ENCODE results near the gene PEPD. TPM values are rescaled to one million over a fixed set of nuclear protein-coding genes. Genes with fewer than 3 reads are reported as not detected.
"Not testable (repeated sequence)": the region's sequence is repeated elsewhere in the genome, so short reads cannot be mapped to it uniquely, and the experiment has no call there.

Gene PEPD
- total RNA-seq, 1 experiment from 2014 or later = 84.3 TPM

- not testable (repeated sequence) for H3K27me3 ChIP-seq (ENCODE audit: control insufficient read depth, insufficient read depth, low read length); DNase-seq; H3K36me3 ChIP-seq (replicated peaks; ENCODE audit: control insufficient read depth, insufficient read depth, low read length); H3K4me3 ChIP-seq (ENCODE audit: insufficient read depth, low read depth, low read length)
These were observed 31.0 kb downstream of the PEPD start for GRCh38 chr19:33490596-33490995.

- no peak overlapping the region for H3K4me3 ChIP-seq (ENCODE audit: insufficient read depth, low read depth, low read length)
- no peaks in the 10 kb centered on the region for H3K27me3 ChIP-seq (ENCODE audit: control insufficient read depth, insufficient read depth, low read length)
- no peak for DNase-seq
- no peaks in the 10 kb centered on the region for H3K36me3 ChIP-seq (replicated peaks; ENCODE audit: control insufficient read depth, insufficient read depth, low read length)
These were observed 31.5 kb downstream of the PEPD start for GRCh38 chr19:33490041-33490451.

- no peak for DNase-seq
These were observed 32.8 kb downstream of the PEPD start for GRCh38 chr19:33488826-33489225.

GRCh38 chr19:33487901-33488800, 33.4 kb downstream of the PEPD start:
- no peaks in the 10 kb centered on the region for H3K27me3 ChIP-seq (ENCODE audit: control insufficient read depth, insufficient read depth, low read length)
- no peaks in the 10 kb centered on the region for H3K36me3 ChIP-seq (replicated peaks; ENCODE audit: control insufficient read depth, insufficient read depth, low read length)
- H3K4me3 ChIP-seq (ENCODE audit: insufficient read depth, low read depth, low read length) = no peak overlapping the region
- no peak for DNase-seq

More at GRCh38 chr19:33488826-33489225, 32.8 kb downstream of the PEPD start:
- H3K36me3 ChIP-seq (replicated peaks; ENCODE audit: control insufficient read depth, insufficient read depth, low read length) = no peaks in the 10 kb centered on the region
- no peak overlapping the region for H3K4me3 ChIP-seq (ENCODE audit: insufficient read depth, low read depth, low read length)
- H3K27me3 ChIP-seq (ENCODE audit: control insufficient read depth, insufficient read depth, low read length) = no peaks in the 10 kb centered on the region

- Histone ChIP-seq H3K36me3 (replicated peaks; ENCODE audit: control insufficient read depth, insufficient read depth, low read length) (no peaks in the 10 kb centered on the region), H3K4me3 (ENCODE audit: insufficient read depth, low read depth, low read length) (no peak overlapping the region), H3K27me3 (ENCODE audit: control insufficient read depth, insufficient read depth, low read length) (no peaks in the 10 kb centered on the region)
- DNase-seq = no peak
These were observed 34.4 kb downstream of the PEPD start for GRCh38 chr19:33486936-33487811.

- no peaks in the 10 kb centered on the region for H3K36me3 ChIP-seq (replicated peaks; ENCODE audit: control insufficient read depth, insufficient read depth, low read length)
- H3K4me3 ChIP-seq (ENCODE audit: insufficient read depth, low read depth, low read length) = no peak overlapping the region
- H3K27me3 ChIP-seq (ENCODE audit: control insufficient read depth, insufficient read depth, low read length) = no peaks in the 10 kb centered on the region
- no peak for DNase-seq
These were observed 35.2 kb downstream of the PEPD start for GRCh38 chr19:33486407-33486806.

- no peak overlapping the region for H3K4me3 ChIP-seq (ENCODE audit: insufficient read depth, low read depth, low read length)
- no peaks in the 10 kb centered on the region for H3K27me3 ChIP-seq (ENCODE audit: control insufficient read depth, insufficient read depth, low read length)
- H3K36me3 ChIP-seq (replicated peaks; ENCODE audit: control insufficient read depth, insufficient read depth, low read length) = no peaks in the 10 kb centered on the region
- DNase-seq = no peak
These were observed 37.3 kb downstream of the PEPD start for GRCh38 chr19:33484226-33484774.

- H3K27me3 ChIP-seq (ENCODE audit: control insufficient read depth, insufficient read depth, low read length) = no peaks in the 10 kb centered on the region
- H3K36me3 ChIP-seq (replicated peaks; ENCODE audit: control insufficient read depth, insufficient read depth, low read length) = no peaks in the 10 kb centered on the region
- H3K4me3 ChIP-seq (ENCODE audit: insufficient read depth, low read depth, low read length) = no peak overlapping the region
- no peak for DNase-seq
These were observed 39.1 kb downstream of the PEPD start for GRCh38 chr19:33482476-33482875.

GRCh38 chr19:33481863-33482262, 39.7 kb downstream of the PEPD start:
- H3K36me3 ChIP-seq (replicated peaks; ENCODE audit: control insufficient read depth, insufficient read depth, low read length) = no peaks in the 10 kb centered on the region
- H3K27me3 ChIP-seq (ENCODE audit: control insufficient read depth, insufficient read depth, low read length) = no peaks in the 10 kb centered on the region
- no peak overlapping the region for H3K4me3 ChIP-seq (ENCODE audit: insufficient read depth, low read depth, low read length)
- no peak for DNase-seq

GRCh38 chr19:33479570-33479969, 42.0 kb downstream of the PEPD start:
- DNase-seq; H3K36me3 ChIP-seq (replicated peaks; ENCODE audit: control insufficient read depth, insufficient read depth, low read length); H3K27me3 ChIP-seq (ENCODE audit: control insufficient read depth, insufficient read depth, low read length); H3K4me3 ChIP-seq (ENCODE audit: insufficient read depth, low read depth, low read length): not testable (repeated sequence)

- Histone ChIP-seq H3K4me3 (ENCODE audit: insufficient read depth, low read depth, low read length) (no peak overlapping the region), H3K36me3 (replicated peaks; ENCODE audit: control insufficient read depth, insufficient read depth, low read length) (no peaks in the 10 kb centered on the region), H3K27me3 (ENCODE audit: control insufficient read depth, insufficient read depth, low read length) (no peaks in the 10 kb centered on the region)
- DNase-seq = no peak
These were observed 43.8 kb downstream of the PEPD start for GRCh38 chr19:33477781-33478180.

- Histone ChIP-seq H3K36me3 (replicated peaks; ENCODE audit: control insufficient read depth, insufficient read depth, low read length) (no peaks in the 10 kb centered on the region), H3K27me3 (ENCODE audit: control insufficient read depth, insufficient read depth, low read length) (no peaks in the 10 kb centered on the region), H3K4me3 (ENCODE audit: insufficient read depth, low read depth, low read length) (no peak overlapping the region)
- DNase-seq = no peak
These were observed 45.4 kb downstream of the PEPD start for GRCh38 chr19:33476151-33476707.

GRCh38 chr19:33473653-33474305, 47.8 kb downstream of the PEPD start:
- no peak overlapping the region for H3K4me3 ChIP-seq (ENCODE audit: insufficient read depth, low read depth, low read length)
- no peak for DNase-seq
- H3K36me3 ChIP-seq (replicated peaks; ENCODE audit: control insufficient read depth, insufficient read depth, low read length) = no peaks in the 10 kb centered on the region
- H3K27me3 ChIP-seq (ENCODE audit: control insufficient read depth, insufficient read depth, low read length) = no peaks in the 10 kb centered on the region

Measured in H7 (cell line).